Activated CD8-positive, alpha-beta memory T cell treated with anti-CD3 and anti-CD28 coated beads, Interleukin-2, amount 50 U/mL, for 1 hour (primary cell): ENCODE measurements around the gene RGMB.

Experiments used
- DNase-seq: peaks from one replicate; pipeline ENCODE4 v3.0.0-alpha.2; 2020; ENCODE audit errors: extremely low read depth

RGMB gene

DNA sequence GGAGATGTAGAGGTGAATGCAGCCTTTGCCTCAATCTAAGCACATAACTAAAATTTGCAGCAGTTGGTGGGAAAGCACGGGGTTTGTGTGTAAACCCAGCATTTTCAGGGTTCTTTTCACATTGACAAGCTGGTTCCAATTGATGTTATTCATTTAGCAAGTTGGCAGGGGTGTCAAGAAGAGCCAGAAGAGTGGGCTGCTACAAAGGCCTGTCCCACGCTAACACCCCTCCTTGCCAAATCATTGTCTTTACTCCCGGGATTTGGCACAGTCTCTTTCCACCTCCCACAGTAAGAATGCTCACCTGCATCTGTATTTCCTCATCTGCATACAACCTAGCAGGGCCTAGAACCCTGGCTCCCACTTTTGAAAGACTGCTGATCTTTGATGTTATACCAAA is 11.8 kb downstream of the RGMB start:
- DNase-seq = no peak

DNA sequence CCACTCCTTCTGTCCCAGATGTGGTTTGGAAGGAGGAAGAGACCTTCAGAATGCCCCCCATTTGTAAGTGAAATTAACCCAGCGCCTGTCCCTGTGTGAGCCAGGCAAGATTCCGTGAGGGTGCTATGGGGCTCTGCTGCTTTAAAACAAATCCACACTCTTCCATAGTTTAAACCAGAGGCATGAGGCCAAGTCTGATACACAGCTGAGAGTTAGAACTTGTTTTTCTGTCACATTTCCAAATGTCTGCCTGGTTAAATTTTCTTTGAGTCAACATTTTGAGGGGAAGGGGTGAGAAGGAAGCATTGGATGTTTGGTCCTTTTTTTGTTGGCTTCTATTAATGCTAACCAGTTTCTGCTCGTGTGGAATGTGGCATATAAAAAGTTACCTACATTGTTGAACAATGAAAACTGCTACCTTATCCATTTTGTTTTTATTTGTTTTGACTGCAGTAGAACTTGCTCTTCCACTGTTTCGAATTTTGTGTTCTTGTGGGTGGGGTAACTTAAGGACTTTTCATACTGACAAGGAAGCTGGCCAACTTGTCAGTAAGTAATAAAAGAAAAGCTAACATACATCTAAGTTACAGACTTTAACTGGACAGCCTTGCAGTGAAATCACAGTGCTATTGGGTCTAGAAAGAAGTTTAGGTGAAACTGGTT is 12.9 kb downstream of the RGMB start:
- DNase-seq = no peak

DNA sequence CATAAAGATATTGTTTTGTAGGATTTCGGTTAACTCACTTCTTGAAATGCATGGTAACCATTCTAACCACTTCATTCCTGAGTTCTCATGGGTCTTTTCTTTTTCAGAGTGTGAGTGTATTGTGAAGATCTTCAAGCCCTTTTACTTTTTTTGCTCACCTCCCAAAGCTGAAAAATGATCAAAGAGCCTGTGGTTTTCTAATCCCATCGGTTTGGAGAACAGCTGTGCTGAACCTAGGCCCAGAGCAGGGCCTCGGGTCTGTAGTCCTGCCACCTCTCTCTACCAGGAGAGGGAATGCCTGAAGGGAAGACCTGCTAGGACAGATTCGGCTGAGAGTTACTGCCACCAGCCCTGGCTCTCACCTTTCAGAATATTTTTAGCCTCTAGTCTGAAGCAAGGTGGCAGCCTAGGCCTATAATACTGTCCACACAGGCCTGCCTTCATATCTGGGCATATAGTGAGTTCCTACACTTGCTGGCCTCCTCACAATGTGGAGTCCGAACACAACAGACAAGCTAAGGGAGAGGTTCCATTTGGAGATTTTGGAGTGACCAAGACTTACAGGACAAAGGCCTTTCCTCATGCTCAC is 13.8 kb downstream of the RGMB start:
- DNase-seq = no peak

- DNase-seq = no peak
These were observed 15.6 kb downstream of the RGMB start for GRCh38 chr5:98789029-98789428.

DNA sequence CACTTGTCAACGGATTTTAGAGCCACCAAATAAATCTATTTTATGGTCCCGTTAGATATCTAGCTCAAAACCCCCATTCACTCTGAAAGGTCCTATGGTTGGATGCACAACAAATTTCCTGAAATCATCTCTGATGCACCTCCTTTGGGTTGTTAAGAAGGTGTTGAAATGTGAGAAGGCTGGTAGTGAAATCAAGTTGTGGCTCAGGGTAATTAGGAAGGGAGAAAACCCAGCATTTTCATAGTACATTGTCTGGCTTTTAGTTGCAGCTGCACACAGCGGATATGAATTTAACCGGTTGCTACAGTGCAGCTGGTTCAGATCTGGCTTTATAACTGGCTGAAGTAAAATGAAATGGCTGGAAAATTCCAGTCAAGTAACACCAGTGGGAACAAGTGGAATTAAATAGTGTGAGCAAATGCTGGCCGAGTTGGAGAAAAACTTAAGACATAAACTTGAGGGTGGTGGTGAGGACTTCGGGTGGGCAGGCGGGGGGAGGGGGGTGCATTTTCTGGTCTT is 17.6 kb downstream of the RGMB start:
- no peak for DNase-seq

GRCh38 chr5:98791898-98792580 is 18.6 kb downstream of the RGMB start:
- no peak for DNase-seq

GRCh38 chr5:98793223-98793622 is 19.8 kb downstream of the RGMB start:
- no peak for DNase-seq

- no peak for DNase-seq
These were observed 20.5 kb downstream of the RGMB start for GRCh38 chr5:98794001-98794400.

GRCh38 chr5:98794414-98795080 is 21.1 kb downstream of the RGMB start:
- DNase-seq = no peak

DNA sequence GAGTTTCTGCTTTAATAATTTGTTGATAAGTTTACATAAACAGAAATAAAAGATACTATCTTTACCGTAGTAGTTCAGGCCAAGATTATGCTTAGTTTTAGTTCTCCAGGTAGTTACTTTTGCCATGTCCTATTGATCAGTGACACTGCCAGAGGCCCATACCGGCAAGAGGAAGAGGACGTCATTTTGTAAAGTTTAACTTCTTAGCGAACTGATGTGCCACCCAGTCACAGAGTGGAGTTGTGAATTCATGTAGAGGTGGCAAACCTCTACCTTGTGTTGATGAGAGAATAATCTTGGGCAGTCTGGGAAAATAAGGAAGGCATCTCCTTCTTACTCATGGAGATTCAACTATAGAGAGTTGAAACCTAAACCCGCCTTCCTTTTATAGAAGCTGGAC is 21.8 kb downstream of the RGMB start:
- DNase-seq = no peak

DNA sequence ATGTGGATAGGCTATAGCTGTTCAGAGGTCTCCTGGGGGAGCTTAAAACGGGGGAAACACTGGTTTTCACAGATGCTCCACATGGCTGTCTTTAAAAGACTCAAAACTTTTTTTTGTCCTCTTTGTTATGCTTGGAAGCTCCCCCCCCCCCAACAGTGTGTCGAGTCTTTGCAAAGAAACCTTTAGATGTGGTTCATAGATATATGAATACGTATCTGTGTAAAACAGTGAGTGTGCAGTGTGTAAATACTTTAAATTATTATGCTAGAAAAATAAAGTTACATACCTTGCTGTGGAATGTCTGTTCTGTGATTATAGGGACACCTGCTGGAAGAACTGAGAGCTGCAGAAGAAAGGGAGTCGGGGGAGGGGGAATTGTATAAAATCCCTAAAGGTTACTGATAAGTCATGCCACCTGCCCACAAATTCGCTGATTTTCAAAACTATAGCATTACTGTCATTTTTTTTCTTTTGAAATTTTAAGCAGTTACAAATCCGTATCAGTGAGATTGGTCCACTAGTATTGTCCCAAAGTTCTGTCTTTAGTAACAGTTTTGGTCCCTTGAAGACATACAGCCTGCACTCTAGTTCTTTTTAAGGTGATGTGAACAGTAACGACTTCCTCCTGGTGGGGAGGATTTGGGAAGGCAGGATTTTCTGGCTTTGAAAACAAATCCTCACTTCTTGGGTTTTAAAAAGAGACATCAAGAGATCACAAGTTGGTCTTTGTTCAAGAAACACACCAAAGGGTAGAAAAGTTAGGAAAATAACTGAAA is 22.9 kb downstream of the RGMB start:
- DNase-seq = peak; percentile 20

GRCh38 chr5:98798371-98798770 is 24.9 kb downstream of the RGMB start:
- DNase-seq = no peak

DNA sequence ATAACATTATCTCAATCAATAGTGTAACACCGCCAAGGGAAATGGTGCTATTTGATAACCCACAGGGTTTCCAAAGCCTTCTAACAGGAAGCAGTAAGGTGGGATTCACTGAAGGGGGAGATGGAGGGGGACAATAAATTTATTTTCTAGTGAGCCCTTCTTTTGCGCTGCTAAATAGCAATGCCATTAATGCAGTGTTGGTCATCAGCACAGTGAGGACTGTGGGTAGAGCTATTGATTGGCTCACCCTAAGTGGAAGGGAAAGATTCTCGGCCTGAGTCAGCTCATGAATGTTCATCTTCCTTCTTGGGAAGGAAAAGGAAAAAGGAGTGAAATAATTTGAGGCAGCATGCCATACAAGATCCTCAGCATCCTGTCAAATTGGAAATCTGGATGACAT is 25.4 kb downstream of the RGMB start:
- no peak for DNase-seq

DNA sequence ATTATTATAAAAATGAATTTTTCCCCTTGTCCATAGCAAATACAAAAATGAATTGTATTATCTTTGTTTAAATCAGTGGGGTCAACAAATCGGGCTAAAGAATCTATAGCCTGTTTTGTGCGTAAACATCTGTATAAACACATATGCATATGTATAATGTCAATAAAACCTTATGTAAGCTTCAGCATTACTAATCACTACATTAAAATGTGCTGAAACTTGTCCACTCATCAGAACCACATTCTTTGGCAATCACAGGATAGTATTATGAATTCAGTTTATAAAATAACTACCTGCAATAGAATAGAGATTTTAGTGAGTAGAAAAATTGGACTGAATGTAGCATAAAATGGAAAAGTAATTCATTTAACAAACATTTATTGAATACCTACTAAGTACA is 30.6 kb downstream of the RGMB start:
- DNase-seq = no peak

DNA sequence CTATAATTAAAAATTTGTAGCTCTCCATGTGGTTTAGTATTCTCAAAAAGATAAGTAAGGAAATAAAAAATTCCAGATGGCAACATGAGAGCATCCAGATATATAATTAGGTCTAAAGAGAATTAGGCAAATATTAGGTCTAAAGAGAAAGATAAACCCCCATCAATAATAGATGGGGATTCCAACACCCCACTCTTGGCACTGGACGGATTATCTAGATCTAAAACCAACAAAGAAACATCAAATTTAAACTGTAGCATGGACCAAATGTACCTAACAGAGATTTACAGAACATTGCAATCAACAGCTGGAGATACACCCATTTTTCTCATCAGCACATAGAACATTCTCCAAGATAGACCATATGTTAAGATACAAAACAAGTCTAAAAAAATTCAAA is 31.6 kb downstream of the RGMB start:
- no peak for DNase-seq

GRCh38 chr5:98807806-98808205 is 34.3 kb downstream of the RGMB start:
- no peak for DNase-seq

DNA sequence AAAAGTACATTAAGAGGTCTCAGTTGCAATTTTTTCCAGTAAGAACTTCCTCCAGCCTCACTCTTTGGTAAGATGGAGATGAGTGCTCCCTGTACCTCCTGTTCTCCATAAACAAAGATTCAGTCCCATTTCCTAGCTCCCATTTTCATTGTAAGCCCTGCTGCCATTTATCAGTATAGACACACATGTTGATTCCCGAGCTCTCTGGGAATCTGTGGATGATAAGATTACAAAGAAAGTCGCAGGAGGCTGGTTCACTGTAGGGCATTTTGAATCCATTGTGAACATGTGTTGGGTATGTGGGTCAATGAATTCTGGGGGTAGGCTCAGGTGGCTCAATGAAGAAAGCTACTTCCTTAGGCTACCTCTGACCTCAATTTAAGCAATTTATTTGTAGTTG is 36.7 kb downstream of the RGMB start:
- DNase-seq = no peak

- DNase-seq = no peak
These were observed 40.3 kb downstream of the RGMB start for GRCh38 chr5:98813755-98814154.

DNA sequence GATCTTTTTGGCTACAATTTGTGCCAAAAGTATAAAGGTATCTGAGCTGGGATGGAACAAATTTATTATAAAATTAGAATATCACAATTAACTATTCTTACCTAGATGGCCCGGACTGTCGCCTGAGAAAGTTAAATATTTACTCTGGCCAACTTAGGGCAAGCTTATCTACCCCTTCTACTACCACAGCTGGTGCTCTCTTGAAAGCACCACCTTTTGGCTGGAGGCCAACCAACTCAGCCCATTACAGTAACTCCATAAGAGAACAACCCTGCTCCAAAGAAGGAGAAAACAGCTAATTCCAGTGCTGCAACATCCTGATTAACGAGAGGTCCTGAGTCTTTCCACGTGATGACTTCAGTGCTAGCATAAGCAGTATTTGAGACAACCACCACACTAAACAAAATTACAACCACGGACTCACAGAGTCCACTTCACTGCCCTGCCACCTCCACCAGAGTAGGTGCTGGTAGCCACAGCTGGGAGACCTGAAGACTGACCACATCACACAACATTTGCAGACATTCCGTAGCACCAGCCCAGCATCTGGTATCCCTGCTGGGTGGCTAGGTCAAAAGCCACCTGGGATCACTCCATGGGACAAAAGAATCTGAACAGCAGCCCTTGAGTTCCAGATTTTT is 43.2 kb downstream of the RGMB start:
- DNase-seq = no peak

GRCh38 chr5:98825582-98826375 is 52.3 kb downstream of the RGMB start:
- DNase-seq = no peak

DNA sequence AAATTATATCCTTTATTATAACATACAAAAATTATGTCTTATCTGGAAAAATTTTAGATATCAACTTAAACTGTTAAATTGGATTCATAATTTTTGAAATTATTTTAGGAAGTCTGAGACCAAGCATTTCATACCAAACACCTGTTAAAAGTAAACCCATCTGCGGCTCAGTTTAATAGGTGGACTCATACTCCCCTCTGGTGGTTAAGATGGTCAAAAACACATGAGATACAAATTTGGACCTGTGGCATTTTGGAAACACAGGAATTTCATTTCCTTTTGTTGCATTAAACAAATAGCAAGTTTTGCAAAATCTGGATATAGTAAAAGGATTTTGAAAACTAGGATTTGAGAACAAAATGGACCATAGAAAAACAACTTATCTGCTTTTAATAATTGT is 53.7 kb downstream of the RGMB start:
- no peak for DNase-seq
